Mucosa of rectum (tissue), 2 donors: Measurements from ENCODE around the gene HLF.

Experiments used
- H3K27ac ChIP-seq, 2 donors: one replicate each; pipeline ENCODE4 v1.7.0; 2013; ENCODE audit warnings: inconsistent platforms in 2 of 2, low read depth in 2 of 2, low read length in 2 of 2
- H3K27me3 ChIP-seq, 2 donors: one replicate each; pipeline ENCODE4 v1.7.0; 2013; ENCODE audit warnings: low read length in 2 of 2; ENCODE audit not compliant: control insufficient read depth in 2 of 2, insufficient read depth in 2 of 2
- H3K36me3 ChIP-seq, 2 donors: one replicate each; pipeline ENCODE4 v1.7.0; 2013; ENCODE audit warnings: low read length in 2 of 2; ENCODE audit not compliant: control insufficient read depth in 2 of 2, insufficient read depth in 2 of 2
- H3K4me1 ChIP-seq, 2 donors: one replicate each; pipeline ENCODE4 v1.7.0; 2013; ENCODE audit warnings: low read length in 2 of 2, mild to moderate bottlenecking in 1 of 2; ENCODE audit not compliant: control insufficient read depth in 2 of 2, insufficient read depth in 2 of 2
- H3K4me3 ChIP-seq, 2 donors: one replicate each; pipeline ENCODE4 v1.7.0; 2013; ENCODE audit warnings: low read length in 2 of 2
- H3K9ac ChIP-seq, 2 donors: one replicate each; pipeline ENCODE4 v1.7.0; 2013; ENCODE audit warnings: low read length in 2 of 2, low read depth in 1 of 2, mild to moderate bottlenecking in 1 of 2
- H3K9me3 ChIP-seq, 2 donors: one replicate each; pipeline ENCODE4 v1.7.0; 2013; ENCODE audit warnings: low read length in 2 of 2; ENCODE audit not compliant: control insufficient read depth in 2 of 2
- donor health status: healthy.
- donor health status: Normal muscosa, but diverticular disease.

The HLF gene

GRCh38 chr17:55264645-55265298, at the start of gene HLF:
TSS of gene HLF (plus strand) at chr17:55264960. CDS start at chr17:55265485, 525 bp downstream.
- Histone ChIP-seq H3K36me3 (no peaks in the 10 kb centered on the region), H3K27me3 (peaks cover 24 to 41% of the 10 kb centered on the region in 2 donors), H3K9me3 (no peaks in the 10 kb centered on the region), H3K4me3 (peak within 1 kb of the TSS; percentile 50 to 69), H3K27ac (peak within 1 kb of the TSS; percentile 41 to 44), H3K9ac (peak within 1 kb of the TSS; percentile 24 to 50), H3K4me1 (peaks cover 13 to 15% of the 10 kb centered on the region in 2 donors)

- no peaks in the 10 kb centered on the region for H3K36me3 ChIP-seq
- H3K4me3 ChIP-seq = no peak overlapping the region
- H3K27ac ChIP-seq = no peak overlapping the region
- H3K4me1 ChIP-seq = no peaks in the 10 kb centered on the region
- H3K27me3 ChIP-seq = no peaks in the 10 kb centered on the region
- no peak overlapping the region for H3K9ac ChIP-seq
- no peaks in the 10 kb centered on the region for H3K9me3 ChIP-seq
Measured at GRCh38 chr17:55215711-55216110, 49.0 kb upstream of the HLF start.

GRCh38 chr17:55216888-55217287, 47.9 kb upstream of the HLF start:
- H3K36me3 ChIP-seq = no peaks in the 10 kb centered on the region
- H3K4me3 ChIP-seq = no peak overlapping the region
- no peaks in the 10 kb centered on the region for H3K27me3 ChIP-seq
- no peaks in the 10 kb centered on the region for H3K9me3 ChIP-seq
- no peaks in the 10 kb centered on the region for H3K4me1 ChIP-seq
- H3K9ac ChIP-seq = no peak overlapping the region
- no peak overlapping the region for H3K27ac ChIP-seq

GRCh38 chr17:55219459-55219858, 45.3 kb upstream of the HLF start:
- no peaks in the 10 kb centered on the region for H3K9me3 ChIP-seq
- no peak overlapping the region for H3K9ac ChIP-seq
- H3K27ac ChIP-seq = no peak overlapping the region
- no peaks in the 10 kb centered on the region for H3K4me1 ChIP-seq
- H3K27me3 ChIP-seq = no peaks in the 10 kb centered on the region
- H3K36me3 ChIP-seq = no peaks in the 10 kb centered on the region
- H3K4me3 ChIP-seq = no peak overlapping the region

- H3K4me3 ChIP-seq = no peak overlapping the region
- H3K9ac ChIP-seq = no peak overlapping the region
Measured at GRCh38 chr17:55219934-55220333, 44.8 kb upstream of the HLF start.

GRCh38 chr17:55223524-55223923, 41.2 kb upstream of the HLF start:
- Histone ChIP-seq H3K36me3 (no peaks in the 10 kb centered on the region), H3K9ac (no peak overlapping the region), H3K4me3 (no peak overlapping the region), H3K27ac (no peak overlapping the region), H3K4me1 (no peaks in the 10 kb centered on the region), H3K9me3 (no peaks in the 10 kb centered on the region), H3K27me3 (no peaks in the 10 kb centered on the region)

More at GRCh38 chr17:55219934-55220333, 44.8 kb upstream of the HLF start:
- H3K9me3 ChIP-seq = no peaks in the 10 kb centered on the region
- no peaks in the 10 kb centered on the region for H3K27me3 ChIP-seq
- H3K36me3 ChIP-seq = no peaks in the 10 kb centered on the region
- H3K4me1 ChIP-seq = no peaks in the 10 kb centered on the region
- H3K27ac ChIP-seq = no peak overlapping the region

GRCh38 chr17:55224746-55225145, 40.0 kb upstream of the HLF start:
- H3K4me3 ChIP-seq = no peak overlapping the region
- H3K4me1 ChIP-seq = no peaks in the 10 kb centered on the region
- H3K9ac ChIP-seq = no peak overlapping the region
- H3K27ac ChIP-seq = no peak overlapping the region
- H3K36me3 ChIP-seq = no peaks in the 10 kb centered on the region
- H3K27me3 ChIP-seq = no peaks in the 10 kb centered on the region
- no peaks in the 10 kb centered on the region for H3K9me3 ChIP-seq

GRCh38 chr17:55225237-55225636, 39.5 kb upstream of the HLF start:
- H3K4me1 ChIP-seq = no peaks in the 10 kb centered on the region
- no peaks in the 10 kb centered on the region for H3K27me3 ChIP-seq
- H3K4me3 ChIP-seq = no peak overlapping the region
- H3K9ac ChIP-seq = no peak overlapping the region
- no peak overlapping the region for H3K27ac ChIP-seq
- H3K9me3 ChIP-seq = no peaks in the 10 kb centered on the region
- no peaks in the 10 kb centered on the region for H3K36me3 ChIP-seq

- no peaks in the 10 kb centered on the region for H3K9me3 ChIP-seq
- H3K27me3 ChIP-seq = no peaks in the 10 kb centered on the region
- H3K4me3 ChIP-seq = no peak overlapping the region
- H3K36me3 ChIP-seq = no peaks in the 10 kb centered on the region
- no peak overlapping the region for H3K27ac ChIP-seq
- H3K4me1 ChIP-seq = no peaks in the 10 kb centered on the region
- H3K9ac ChIP-seq = no peak overlapping the region
Measured at GRCh38 chr17:55228683-55229192, 36.0 kb upstream of the HLF start.

GRCh38 chr17:55229276-55229675, 35.5 kb upstream of the HLF start:
- Histone ChIP-seq H3K4me3 (no peak overlapping the region), H3K9me3 (no peaks in the 10 kb centered on the region), H3K9ac (no peak overlapping the region), H3K36me3 (no peaks in the 10 kb centered on the region), H3K27me3 (no peaks in the 10 kb centered on the region), H3K4me1 (no peaks in the 10 kb centered on the region), H3K27ac (no peak overlapping the region)
